ENCODE results near the gene TEAD4. TPM values are rescaled to one million over a fixed set of nuclear protein-coding genes. Genes with fewer than 3 reads are reported as not detected.
"Not testable (repeated sequence)": the region's sequence is repeated elsewhere in the genome, so short reads cannot be mapped to it uniquely, and the experiment has no call there.

The TEAD4 gene
- total RNA-seq, 1 experiment from 2014 or later, result 9.4 TPM

- no peak for DNase-seq (ENCODE audit: low spot score)
These were observed 89.3 kb downstream of the TEAD4 start for GRCh38 chr12:3048540-3048939.

GRCh38 chr12:3049176-3049575 is 90.0 kb downstream of the TEAD4 start:
- DNase-seq (ENCODE audit: low spot score), result no peak

GRCh38 chr12:3049611-3050249 is 90.5 kb downstream of the TEAD4 start:
- DNase-seq (ENCODE audit: low spot score), result no peak

- DNase-seq (ENCODE audit: low spot score), result no peak
These were observed 95.2 kb downstream of the TEAD4 start for GRCh38 chr12:3054374-3054773.

- DNase-seq (ENCODE audit: low spot score), result no peak
These were observed 96.0 kb downstream of the TEAD4 start for GRCh38 chr12:3055026-3055703.

GRCh38 chr12:3055704-3056467 is 96.7 kb downstream of the TEAD4 start:
- DNase-seq (ENCODE audit: low spot score), result no peak

- peak; percentile 25 for DNase-seq (ENCODE audit: low spot score)
These were observed 101.9 kb downstream of the TEAD4 start for GRCh38 chr12:3061059-3061458.

- DNase-seq (ENCODE audit: low spot score), result no peak
These were observed 102.5 kb downstream of the TEAD4 start for GRCh38 chr12:3061501-3062215.

GRCh38 chr12:3065300-3065699 is 106.1 kb downstream of the TEAD4 start:
- no peak for DNase-seq (ENCODE audit: low spot score)

GRCh38 chr12:3065846-3066245 is 106.6 kb downstream of the TEAD4 start:
- not testable (repeated sequence) for DNase-seq (ENCODE audit: low spot score)

GRCh38 chr12:3069714-3070113 is 110.5 kb downstream of the TEAD4 start:
- DNase-seq (ENCODE audit: low spot score), result no peak

- DNase-seq (ENCODE audit: low spot score), result no peak
These were observed 111.9 kb downstream of the TEAD4 start for GRCh38 chr12:3071107-3071506.

GRCh38 chr12:3071710-3072109 is 112.5 kb downstream of the TEAD4 start:
- no peak for DNase-seq (ENCODE audit: low spot score)

GRCh38 chr12:3073438-3074250 is 114.4 kb downstream of the TEAD4 start:
- DNase-seq (ENCODE audit: low spot score), result peak; percentile 47

GRCh38 chr12:3075315-3075714 is 116.1 kb downstream of the TEAD4 start:
- no peak for DNase-seq (ENCODE audit: low spot score)

- DNase-seq (ENCODE audit: low spot score), result no peak
These were observed 117.8 kb downstream of the TEAD4 start, which contains the start of gene TSPAN9 for GRCh38 chr12:3076730-3077571. Gene TSPAN9 (plus strand): TSS chr12:3077379. CDS start chr12:3201194, 123,815 bp downstream.

- no peak for DNase-seq (ENCODE audit: low spot score)
These were observed 118.4 kb downstream of the TEAD4 start for GRCh38 chr12:3077572-3078081.

GRCh38 chr12:3078086-3078820 is 119.1 kb downstream of the TEAD4 start:
- no peak for DNase-seq (ENCODE audit: low spot score)

GRCh38 chr12:3081091-3081490 is 121.9 kb downstream of the TEAD4 start:
- DNase-seq (ENCODE audit: low spot score), result no peak
